ENCODE data around the gene UBE2D3. TPM values are rescaled to one million over a fixed set of nuclear protein-coding genes. Genes with fewer than 3 reads are reported as not detected.
"Not testable (repeated sequence)": the region's sequence is repeated elsewhere in the genome, so short reads cannot be mapped to it uniquely, and the experiment has no call there.

The UBE2D3 gene
- total RNA-seq, 1 donor from 2014 or later: 204 TPM

- FAIRE-seq: no peak
- no peaks in the 10 kb centered on the region for H3K27me3 ChIP-seq (ENCODE audit: control insufficient read depth, insufficient read depth, low read length)
- H3K4me3 ChIP-seq (ENCODE audit: low read depth, low read length): peak overlapping the region; percentile 9
- no peak for TF ChIP-seq CTCF (IDR thresholded peaks at IDR 0.05; ENCODE audit: insufficient read depth, low read length, severe bottlenecking)
- no peak for DNase-seq (ENCODE audit: low read depth)
- H3K36me3 ChIP-seq (ENCODE audit: control insufficient read depth, insufficient read depth, low read length): no peaks in the 10 kb centered on the region
Observed at GRCh38 chr4:102823464-102823863, 3.9 kb downstream of the UBE2D3 start.

- DNase-seq (ENCODE audit: low read depth) (no peak), FAIRE-seq (no peak)
- TF ChIP-seq CTCF (IDR thresholded peaks at IDR 0.05; ENCODE audit: insufficient read depth, low read length, severe bottlenecking): no peak
- Histone ChIP-seq H3K36me3 (ENCODE audit: control insufficient read depth, insufficient read depth, low read length) (no peaks in the 10 kb centered on the region), H3K4me3 (ENCODE audit: low read depth, low read length) (no peak overlapping the region), H3K27me3 (ENCODE audit: control insufficient read depth, insufficient read depth, low read length) (no peaks in the 10 kb centered on the region)
Observed at GRCh38 chr4:102819588-102820365, 7.6 kb downstream of the UBE2D3 start.

GRCh38 chr4:102819100-102819499 is 8.3 kb downstream of the UBE2D3 start:
- DNase-seq (ENCODE audit: low read depth); H3K27me3 ChIP-seq (ENCODE audit: control insufficient read depth, insufficient read depth, low read length); H3K36me3 ChIP-seq (ENCODE audit: control insufficient read depth, insufficient read depth, low read length); H3K4me3 ChIP-seq (ENCODE audit: low read depth, low read length); FAIRE-seq: not testable (repeated sequence)

GRCh38 chr4:102817613-102818268 is 9.6 kb downstream of the UBE2D3 start:
- no peak for DNase-seq (ENCODE audit: low read depth)
- no peak for TF ChIP-seq CTCF (IDR thresholded peaks at IDR 0.05; ENCODE audit: insufficient read depth, low read length, severe bottlenecking)
- Histone ChIP-seq H3K4me3 (ENCODE audit: low read depth, low read length) (no peak overlapping the region), H3K27me3 (ENCODE audit: control insufficient read depth, insufficient read depth, low read length) (no peaks in the 10 kb centered on the region), H3K36me3 (ENCODE audit: control insufficient read depth, insufficient read depth, low read length) (no peaks in the 10 kb centered on the region)
- FAIRE-seq: no peak

- Histone ChIP-seq H3K36me3 (ENCODE audit: control insufficient read depth, insufficient read depth, low read length) (no peaks in the 10 kb centered on the region), H3K4me3 (ENCODE audit: low read depth, low read length) (no peak overlapping the region), H3K27me3 (ENCODE audit: control insufficient read depth, insufficient read depth, low read length) (no peaks in the 10 kb centered on the region)
- DNase-seq (ENCODE audit: low read depth) (peak; percentile 83), FAIRE-seq (no peak)
- no peak for TF ChIP-seq CTCF (IDR thresholded peaks at IDR 0.05; ENCODE audit: insufficient read depth, low read length, severe bottlenecking)
Observed at GRCh38 chr4:102817021-102817605, 10.2 kb downstream of the UBE2D3 start.

- TF ChIP-seq CTCF (IDR thresholded peaks at IDR 0.05; ENCODE audit: insufficient read depth, low read length, severe bottlenecking): no peak
- no peaks in the 10 kb centered on the region for H3K36me3 ChIP-seq (ENCODE audit: control insufficient read depth, insufficient read depth, low read length)
Observed at GRCh38 chr4:102815981-102816380, 11.4 kb downstream of the UBE2D3 start.

More at GRCh38 chr4:102815981-102816380, 11.4 kb downstream of the UBE2D3 start:
- DNase-seq (ENCODE audit: low read depth) (peak; percentile 94), FAIRE-seq (no peak)
- Histone ChIP-seq H3K27me3 (ENCODE audit: control insufficient read depth, insufficient read depth, low read length) (no peaks in the 10 kb centered on the region), H3K4me3 (ENCODE audit: low read depth, low read length) (no peak overlapping the region)
